NB4 (cell line): ENCODE data around the gene MAP3K21.

Experiments used
- CTCF ChIP-seq: IDR thresholded peaks from one replicate; pipeline ENCODE4 v1.5.1; 2012; ENCODE audit warnings: low read depth, low read length
- MAX ChIP-seq: IDR thresholded peaks from 2 replicates; pipeline ENCODE4 v1.6.1; 2011; ENCODE audit warnings: low read depth, low read length
- MYC ChIP-seq: IDR thresholded peaks from 2 replicates; pipeline ENCODE4 v1.6.1; 2011; ENCODE audit warnings: low read depth, low read length
- POLR2A ChIP-seq: IDR thresholded peaks from 2 replicates; pipeline ENCODE4 v1.6.1; 2011; ENCODE audit warnings: mild to moderate bottlenecking; ENCODE audit not compliant: insufficient read length; ENCODE audit errors: extremely low read depth

GRCh38 chr1:233334092-233334491 is 6.6 kb downstream of the MAP3K21 start:
- no peak for TF ChIP-seq CTCF
- no peak for TF ChIP-seq MAX
- TF ChIP-seq POLR2A = no peak
- TF ChIP-seq MYC = no peak
